Gastroesophageal sphincter (tissue), 4 donors: ENCODE data around the gene RFNG. TPM values are rescaled to one million over a fixed set of nuclear protein-coding genes. Genes with fewer than 3 reads are reported as not detected.

Source experiments
- ATAC-seq: fragments of 150-250 bp; one replicate; pipeline ENCODE4 v1.9.1; 2016; ENCODE audit warnings: mild to moderate bottlenecking, moderate library complexity
- H3K27ac ChIP-seq, 4 donors: fragments of 200-600 bp; sonication (generic) in 3 of 4; 1 replicate in 3 of 4; 2 replicates in 1 of 4; pipeline ENCODE4 v1.5.1; 2016 to 2019
- H3K27me3 ChIP-seq: fragments of 200-600 bp; sonication (generic); one replicate; pipeline ENCODE4 v1.5.1; 2019
- H3K36me3 ChIP-seq, 2 donors: fragments of 200-600 bp; sonication (generic); one replicate each; pipeline ENCODE4 v1.5.1; 2019; ENCODE audit warnings: control low read depth in 1 of 2
- H3K4me1 ChIP-seq, 3 donors: fragments of 200-600 bp; sonication (generic); 1 replicate in 2 of 3; 2 replicates in 1 of 3; pipeline ENCODE4 v1.5.1; 2016 to 2019; ENCODE audit warnings: control low read depth in 2 of 3
- H3K4me3 ChIP-seq, 2 donors: fragments of 200-600 bp; sonication (generic); one replicate each; pipeline ENCODE4 v1.5.1; 2019; ENCODE audit warnings: mild to moderate bottlenecking in 1 of 2, moderate library complexity in 1 of 2
- H3K9me3 ChIP-seq, 3 donors: fragments of 200-600 bp; sonication (generic); one replicate each; pipeline ENCODE4 v1.5.1; 2017 to 2019; ENCODE audit warnings: control low read depth in 2 of 3
- EP300 ChIP-seq: sonication (generic); formaldehyde crosslinking; IDR thresholded peaks from one replicate; pipeline ENCODE4 v1.6.1; 2017; ENCODE audit warnings: antibody characterized with exemption, mild to moderate bottlenecking
- POLR2A ChIP-seq, 2 donors: fragments of 450-650 bp; IDR thresholded peaks; one replicate each; pipeline ENCODE4 v1.6.1; 2017; ENCODE audit warnings: antibody characterized with exemption in 2 of 2, mild to moderate bottlenecking in 2 of 2, moderate library complexity in 1 of 2
- POLR2AphosphoS5 ChIP-seq: sonication (generic); formaldehyde crosslinking; IDR thresholded peaks from one replicate; pipeline ENCODE4 v1.6.1; 2017; ENCODE audit warnings: antibody characterized with exemption
- WGBS, 2 donors: methylation state at CpG; one replicate each; pipeline ENCODE4 v1.1.5; 2018; ENCODE audit warnings: low coverage in 1 of 2; 5-methylcytosine and 5-hydroxymethylcytosine counted together
- total RNA-seq, 4 donors: library from RNA; depleted of rRNA; stranded (reverse); fragments of >200 nt; gene quantifications; one replicate each; pipeline ENCODE4 v1.1.0, GENCODE V29; 2016
- TF ChIP-seq, protein P1 (sequence below), 4 experiments: fragments of 200-600 bp in 2 of 4; fragments of 450-650 bp in 2 of 4; sonication (generic) in 1 of 4; IDR thresholded peaks; one replicate each; pipeline ENCODE4 v1.5.1; 2017 to 2019; ENCODE audit warnings: antibody characterized with exemption in 4 of 4, mild to moderate bottlenecking in 2 of 4, moderate library complexity in 2 of 4

The RFNG gene
- total RNA-seq, 4 donors from 2014 or later: 28.8 to 48.2 (median 34.3) TPM

DNA sequence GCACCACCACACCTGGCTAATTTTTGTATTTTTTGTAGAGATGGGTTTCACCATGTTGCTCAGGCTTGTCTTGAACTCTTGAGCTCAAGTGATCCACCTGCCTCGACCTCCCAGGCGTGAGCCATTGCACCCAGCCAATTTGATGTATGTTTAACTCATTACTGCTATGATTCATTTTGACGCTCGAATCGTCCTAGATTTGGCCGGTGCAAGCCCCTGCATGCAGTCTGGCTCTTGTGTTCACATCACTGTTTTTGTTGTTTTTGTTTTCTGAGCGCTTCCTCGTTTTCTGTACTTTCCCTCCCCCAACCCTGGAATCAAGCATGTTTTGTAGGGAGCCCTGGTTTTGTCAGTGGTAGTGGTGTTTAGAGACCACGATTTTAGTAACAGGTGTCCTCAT is 21.8 kb upstream of the RFNG start:
- TF ChIP-seq, protein P1, sequence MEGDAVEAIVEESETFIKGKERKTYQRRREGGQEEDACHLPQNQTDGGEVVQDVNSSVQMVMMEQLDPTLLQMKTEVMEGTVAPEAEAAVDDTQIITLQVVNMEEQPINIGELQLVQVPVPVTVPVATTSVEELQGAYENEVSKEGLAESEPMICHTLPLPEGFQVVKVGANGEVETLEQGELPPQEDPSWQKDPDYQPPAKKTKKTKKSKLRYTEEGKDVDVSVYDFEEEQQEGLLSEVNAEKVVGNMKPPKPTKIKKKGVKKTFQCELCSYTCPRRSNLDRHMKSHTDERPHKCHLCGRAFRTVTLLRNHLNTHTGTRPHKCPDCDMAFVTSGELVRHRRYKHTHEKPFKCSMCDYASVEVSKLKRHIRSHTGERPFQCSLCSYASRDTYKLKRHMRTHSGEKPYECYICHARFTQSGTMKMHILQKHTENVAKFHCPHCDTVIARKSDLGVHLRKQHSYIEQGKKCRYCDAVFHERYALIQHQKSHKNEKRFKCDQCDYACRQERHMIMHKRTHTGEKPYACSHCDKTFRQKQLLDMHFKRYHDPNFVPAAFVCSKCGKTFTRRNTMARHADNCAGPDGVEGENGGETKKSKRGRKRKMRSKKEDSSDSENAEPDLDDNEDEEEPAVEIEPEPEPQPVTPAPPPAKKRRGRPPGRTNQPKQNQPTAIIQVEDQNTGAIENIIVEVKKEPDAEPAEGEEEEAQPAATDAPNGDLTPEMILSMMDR (IDR thresholded peaks at IDR 0.05): no peak
- TF ChIP-seq POLR2A (IDR thresholded peaks at IDR 0.05): no peak
- TF ChIP-seq POLR2AphosphoS5: no peak
- Histone ChIP-seq H3K27me3 (no peaks in the 10 kb centered on the region), H3K9me3 (no peaks in the 10 kb centered on the region), H3K4me3 (no peak overlapping the region), H3K36me3 (peaks cover 0 to 2% of the 10 kb centered on the region in 2 donors), H3K27ac (no peak overlapping the region), H3K4me1 (no peaks in the 10 kb centered on the region)
- ATAC-seq: no peak
- 71 to 88% methylated on average over 7 to 8 of the region's 9 CpGs for WGBS, 2 donors

DNA sequence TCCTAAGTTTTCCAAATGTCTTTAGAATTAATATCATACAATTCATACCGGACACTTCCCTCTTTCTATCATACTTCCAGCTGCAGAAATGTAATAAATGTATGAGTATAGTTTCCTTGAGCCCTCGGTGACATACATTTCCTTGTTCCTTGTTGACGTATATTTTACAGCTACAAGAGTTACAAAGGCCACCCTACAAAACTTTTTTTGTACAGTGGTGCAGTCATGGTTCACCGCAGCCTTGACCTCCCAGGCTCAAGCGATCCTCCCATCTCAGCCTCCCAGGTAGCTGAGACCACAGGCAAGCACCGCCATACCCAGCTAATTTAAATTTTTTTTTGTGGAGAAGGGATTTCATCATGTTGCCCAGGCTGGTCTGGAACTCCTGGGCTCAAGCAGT is 21.2 kb upstream of the RFNG start:
- Histone ChIP-seq H3K4me1 (no peaks in the 10 kb centered on the region), H3K9me3 (no peaks in the 10 kb centered on the region), H3K27ac (no peak overlapping the region), H3K27me3 (no peaks in the 10 kb centered on the region), H3K36me3 (no peaks in the 10 kb centered on the region), H3K4me3 (no peak overlapping the region)
- no peak for ATAC-seq
- TF ChIP-seq EP300 (no peak), POLR2AphosphoS5 (no peak), POLR2A (IDR thresholded peaks at IDR 0.05) (no peak)
- TF ChIP-seq, protein P1 (IDR thresholded peaks at IDR 0.05): no peak
- 80 to 82% methylated on average over 6 of the region's 6 CpGs for WGBS, 2 donors

DNA sequence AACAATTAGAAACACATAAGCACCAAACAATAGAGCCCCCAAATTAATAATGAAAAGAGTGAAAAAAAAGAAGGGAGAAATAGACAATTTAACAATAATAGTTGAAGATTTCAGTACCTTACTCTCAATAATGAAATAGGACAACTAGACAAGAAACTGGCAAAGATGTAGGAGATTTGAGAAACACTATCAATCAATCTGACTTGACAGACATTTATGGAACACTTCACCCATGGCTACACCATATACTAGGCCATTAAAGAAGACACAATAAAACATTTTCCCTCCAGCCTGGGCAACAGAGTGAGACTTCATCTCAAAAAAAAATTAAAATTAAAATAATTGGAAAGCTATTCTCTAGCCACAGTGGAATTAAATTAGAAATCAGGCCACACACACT is 19.0 kb upstream of the RFNG start:
- Histone ChIP-seq H3K9me3 (no peaks in the 10 kb centered on the region), H3K27me3 (no peaks in the 10 kb centered on the region), H3K4me1 (peaks cover 0 to 10% (median 7%) of the 10 kb centered on the region in 3 donors), H3K4me3 (no peak overlapping the region), H3K36me3 (no peaks in the 10 kb centered on the region), H3K27ac (no peak overlapping the region)
- TF ChIP-seq EP300: no peak
- TF ChIP-seq, protein P1 (IDR thresholded peaks at IDR 0.05): no peak
- TF ChIP-seq POLR2AphosphoS5: no peak
- TF ChIP-seq POLR2A (IDR thresholded peaks at IDR 0.05): no peak
- ATAC-seq: no peak

DNA sequence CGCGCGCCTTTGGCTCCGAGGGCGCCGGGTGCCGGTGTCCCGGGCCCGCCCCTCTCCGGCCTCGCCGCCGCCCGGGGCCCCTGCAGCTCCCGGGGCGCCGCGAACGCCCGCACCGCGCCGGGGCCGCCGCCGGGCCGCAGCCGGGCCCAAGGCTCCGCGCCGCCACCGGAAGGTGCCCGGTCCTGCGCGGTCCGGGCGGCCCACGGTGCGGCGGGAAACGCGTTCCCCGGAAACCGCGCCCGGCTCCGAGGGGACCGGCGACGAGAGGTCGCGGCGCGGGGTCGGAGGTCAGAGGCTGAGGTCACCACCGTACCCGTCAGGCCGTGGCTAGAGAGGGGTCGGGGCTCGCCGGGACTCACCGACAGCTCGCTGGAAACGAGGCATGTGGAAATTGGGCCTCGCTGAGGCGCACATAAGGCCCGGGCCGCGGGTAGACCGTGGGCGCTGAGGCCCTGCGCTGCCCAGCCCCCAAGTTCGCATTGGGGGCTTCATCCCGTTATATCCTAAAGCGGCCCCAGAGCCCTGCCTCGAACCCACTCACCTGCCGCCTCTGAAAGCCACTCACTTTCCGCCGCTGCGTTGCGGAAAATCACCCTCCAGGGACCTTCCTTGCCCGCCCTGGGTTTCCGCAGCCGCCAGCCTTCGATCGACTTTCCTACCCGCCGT is 14.2 kb upstream of the RFNG start, which contains the start of gene DUS1L:
Gene DUS1L, minus strand, starts transcription at position 167 of the 666 bp plus-strand sequence. CDS start 745 bp downstream, outside the sequence.
- H3K27ac ChIP-seq: peak within 1 kb of the TSS; percentile 62 to 95 (median 90)
- no peaks in the 10 kb centered on the region for H3K27me3 ChIP-seq
- WGBS, 2 donors: 31 to 100% methylated on average over 1 to 12 of the region's 88 CpGs
- H3K36me3 ChIP-seq: peaks cover 0 to 36% of the 10 kb centered on the region in 2 donors
- peaks cover 0 to 29% (median 19%) of the 10 kb centered on the region in 3 donors for H3K4me1 ChIP-seq
- H3K9me3 ChIP-seq: no peaks in the 10 kb centered on the region
- TF ChIP-seq, protein P1 (IDR thresholded peaks at IDR 0.05): no peak
- TF ChIP-seq POLR2AphosphoS5 (peak; percentile 52), POLR2A (IDR thresholded peaks at IDR 0.05) (peak; percentile 23 to 69)
- H3K4me3 ChIP-seq: peak within 1 kb of the TSS; percentile 72 to 85
- peak; percentile 89 for ATAC-seq

DNA sequence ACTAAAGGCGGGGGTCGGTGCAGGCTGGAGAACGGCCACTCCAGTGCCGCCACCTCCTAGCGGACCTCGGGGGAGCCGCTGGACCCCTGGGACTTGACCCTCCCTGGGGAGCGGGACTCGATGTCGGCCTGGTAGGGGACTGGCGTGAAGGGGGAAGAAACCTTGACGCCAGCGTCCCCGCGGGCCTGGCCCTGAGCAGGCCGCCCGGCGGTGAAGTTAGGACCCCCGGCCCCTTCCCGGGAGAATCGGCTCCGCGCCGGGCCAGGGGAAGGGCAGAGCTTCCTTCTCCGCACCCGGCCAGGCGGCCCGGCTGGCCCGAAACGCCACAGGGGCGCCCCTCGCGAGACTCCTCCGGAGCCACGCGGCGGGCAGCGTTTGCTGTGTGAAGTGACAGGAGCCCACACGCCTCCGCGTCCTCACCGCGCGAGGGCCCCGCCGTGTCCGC is 13.6 kb upstream of the RFNG start:
- no CpG with 5 or more reads among the region's 47 CpGs for WGBS, 2 donors
- TF ChIP-seq, protein P1 (IDR thresholded peaks at IDR 0.05): no peak
- TF ChIP-seq POLR2A (IDR thresholded peaks at IDR 0.05) (no peak), EP300 (no peak), POLR2AphosphoS5 (no peak)
- Histone ChIP-seq H3K4me1 (peaks cover 0 to 29% (median 19%) of the 10 kb centered on the region in 3 donors), H3K36me3 (peaks cover 0 to 41% of the 10 kb centered on the region in 2 donors), H3K27ac (peak overlapping the region; percentile 62 to 95 (median 90)), H3K9me3 (no peaks in the 10 kb centered on the region), H3K27me3 (no peaks in the 10 kb centered on the region), H3K4me3 (peak overlapping the region; percentile 72 to 85)
- ATAC-seq: peak; percentile 47
